Measurements from ENCODE around the gene CCDC197. TPM values are rescaled to one million over a fixed set of nuclear protein-coding genes. Genes with fewer than 3 reads are reported as not detected.

The CCDC197 gene
- total RNA-seq, 2 experiments from 2014 or later: not detected

GRCh38 chr14:93993382-93993781 is 3.7 kb upstream of the CCDC197 start:
- Histone ChIP-seq H3K4me3 (ENCODE audit: low read length) (no peak overlapping the region), H3K27ac (ENCODE audit: low read depth in 1 of 2, low read length in 2 of 2) (no peak overlapping the region), H3K9me3 (ENCODE audit: control insufficient read depth in 1 of 2, insufficient read depth in 1 of 2, low read length in 2 of 2) (no peaks in the 10 kb centered on the region), H3K36me3 (ENCODE audit: insufficient read depth, low read length) (no peaks in the 10 kb centered on the region), H3K27me3 (ENCODE audit: control insufficient read depth in 1 of 2, insufficient read depth in 2 of 2, low read length in 2 of 2) (peaks cover 0 to 3% of the 10 kb centered on the region in 2 experiments), H3K4me1 (ENCODE audit: insufficient read depth, low read length) (no peaks in the 10 kb centered on the region)
- Mint-ChIP-seq H3K36me3 (ENCODE audit: low read depth) (no peaks in the 10 kb centered on the region), H3K4me1 (ENCODE audit: low read depth) (no peaks in the 10 kb centered on the region), H3K27me3 (no peaks in the 10 kb centered on the region), H3K4me3 (no peak overlapping the region), H3K9me3 (no peaks in the 10 kb centered on the region), H3K27ac (no peak overlapping the region)
- ChIA-PET POLR2A (interaction anchor here (1.1 to 2.7 kb wide), 2 partner anchors 15 to 22 kb away, joined by 4 to 11 read pairs; no protein-coding TSS in a partner anchor), CTCF (no interaction called here)
- intact Hi-C loops (cut with DNase I, micrococcal nuclease): no loop called here
- TF ChIP-seq, protein P1, sequence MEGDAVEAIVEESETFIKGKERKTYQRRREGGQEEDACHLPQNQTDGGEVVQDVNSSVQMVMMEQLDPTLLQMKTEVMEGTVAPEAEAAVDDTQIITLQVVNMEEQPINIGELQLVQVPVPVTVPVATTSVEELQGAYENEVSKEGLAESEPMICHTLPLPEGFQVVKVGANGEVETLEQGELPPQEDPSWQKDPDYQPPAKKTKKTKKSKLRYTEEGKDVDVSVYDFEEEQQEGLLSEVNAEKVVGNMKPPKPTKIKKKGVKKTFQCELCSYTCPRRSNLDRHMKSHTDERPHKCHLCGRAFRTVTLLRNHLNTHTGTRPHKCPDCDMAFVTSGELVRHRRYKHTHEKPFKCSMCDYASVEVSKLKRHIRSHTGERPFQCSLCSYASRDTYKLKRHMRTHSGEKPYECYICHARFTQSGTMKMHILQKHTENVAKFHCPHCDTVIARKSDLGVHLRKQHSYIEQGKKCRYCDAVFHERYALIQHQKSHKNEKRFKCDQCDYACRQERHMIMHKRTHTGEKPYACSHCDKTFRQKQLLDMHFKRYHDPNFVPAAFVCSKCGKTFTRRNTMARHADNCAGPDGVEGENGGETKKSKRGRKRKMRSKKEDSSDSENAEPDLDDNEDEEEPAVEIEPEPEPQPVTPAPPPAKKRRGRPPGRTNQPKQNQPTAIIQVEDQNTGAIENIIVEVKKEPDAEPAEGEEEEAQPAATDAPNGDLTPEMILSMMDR (IDR thresholded peaks at IDR 0.05): no peak
- DNase-seq (no peak), ATAC-seq (ENCODE audit: poor library complexity) (no peak)

DNA sequence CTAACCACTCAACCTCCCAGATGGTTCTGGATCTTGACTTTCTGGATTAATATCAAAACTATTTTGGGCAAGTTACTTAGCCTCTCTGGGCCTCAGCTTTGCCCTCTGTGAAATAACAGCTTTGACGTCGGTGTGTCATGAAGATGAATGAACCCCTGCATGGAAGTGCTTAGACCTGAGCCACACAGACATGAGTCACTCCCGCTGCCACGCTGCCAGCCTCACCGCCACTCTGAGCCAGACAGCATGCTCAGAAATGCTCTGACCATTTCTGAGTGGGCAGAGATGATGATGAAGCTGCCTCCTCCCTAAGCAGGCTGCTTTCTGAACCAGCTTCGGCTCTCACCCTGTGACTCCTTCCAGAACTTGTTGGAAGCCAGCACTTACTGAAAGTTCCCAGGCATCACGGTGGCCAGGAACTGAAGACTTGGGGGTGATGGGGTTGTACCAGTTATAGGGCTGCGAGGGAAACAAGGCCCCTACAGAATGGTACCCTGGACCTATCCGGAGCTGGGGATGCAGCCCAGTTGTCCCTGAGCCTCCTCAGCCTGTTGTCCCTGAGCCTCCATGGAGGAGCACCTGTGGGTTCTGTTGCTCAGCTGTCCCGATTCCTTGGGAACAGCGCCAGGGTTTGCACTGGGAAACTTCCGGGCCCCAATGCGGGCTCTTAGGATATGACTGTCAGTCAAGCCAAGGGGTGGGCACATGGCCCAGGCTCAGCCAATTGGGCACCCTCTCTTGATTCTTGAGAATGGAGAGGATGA is 2.0 kb upstream of the CCDC197 start:
- intact Hi-C loops (cut with DNase I, micrococcal nuclease): no loop called here
- POLR2A ChIA-PET: interaction anchor here (1.8 kb wide), 1 partner anchor 55 kb away, joined by 4 read pairs; no protein-coding TSS in a partner anchor
- no peaks in the 10 kb centered on the region for H3K4me1 Mint-ChIP-seq (ENCODE audit: low read depth)
- Histone ChIP-seq H3K27me3 (ENCODE audit: control insufficient read depth in 1 of 2, insufficient read depth in 2 of 2, low read length in 2 of 2) (peaks cover 0 to 3% of the 10 kb centered on the region in 2 experiments), H3K4me1 (ENCODE audit: insufficient read depth, low read length) (no peaks in the 10 kb centered on the region), H3K27ac (ENCODE audit: low read depth in 1 of 2, low read length in 2 of 2) (no peak overlapping the region), H3K36me3 (ENCODE audit: insufficient read depth, low read length) (no peaks in the 10 kb centered on the region), H3K4me3 (ENCODE audit: low read length) (no peak overlapping the region), H3K9me3 (ENCODE audit: control insufficient read depth in 1 of 2, insufficient read depth in 1 of 2, low read length in 2 of 2) (no peaks in the 10 kb centered on the region)
- H3K36me3 Mint-ChIP-seq (ENCODE audit: low read depth): no peaks in the 10 kb centered on the region
- H3K9me3 Mint-ChIP-seq: no peaks in the 10 kb centered on the region
- H3K4me3 Mint-ChIP-seq: no peak overlapping the region
- CTCF ChIA-PET: interaction anchor here (0.8 kb wide), 1 partner anchor 55 kb away, joined by 3 read pairs; no protein-coding TSS in a partner anchor
- H3K27me3 Mint-ChIP-seq: no peaks in the 10 kb centered on the region
- H3K27ac Mint-ChIP-seq: no peak overlapping the region
- DNase-seq (peak in 3 of 14 experiments; percentile 9 to 44 (median 33)), ATAC-seq (ENCODE audit: poor library complexity) (peak; percentile 48)
- TF ChIP-seq, protein P1 (IDR thresholded peaks at IDR 0.05): no peak

DNA sequence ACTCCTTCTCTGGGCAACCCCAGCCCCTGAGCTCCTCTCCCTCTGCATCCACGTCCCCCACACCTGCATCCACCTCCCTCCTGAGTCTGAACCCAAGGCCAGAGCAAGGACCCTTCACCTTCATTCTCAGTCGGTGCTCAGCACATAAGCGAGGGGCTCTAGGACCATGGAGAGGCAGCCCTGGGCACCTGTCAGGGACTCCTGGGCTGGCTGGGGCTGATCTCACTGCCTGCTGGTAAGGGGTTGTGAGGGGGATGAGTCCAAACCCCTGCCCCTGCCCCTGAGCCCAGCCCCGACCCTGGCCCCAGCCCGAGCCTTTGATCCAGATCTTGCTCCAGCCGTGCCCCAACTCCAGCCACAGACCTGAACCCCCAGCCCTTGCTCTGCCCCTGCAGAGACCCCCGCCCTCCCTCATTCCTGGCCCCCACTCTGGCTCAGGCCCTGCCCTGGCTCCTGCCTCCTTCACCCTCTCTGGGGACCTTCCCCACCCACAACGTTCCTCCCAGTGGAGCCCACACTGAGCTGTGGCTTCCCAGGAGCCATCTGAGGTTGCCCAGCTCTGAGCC is 888 bp upstream of the CCDC197 start:
- Histone ChIP-seq H3K4me1 (ENCODE audit: insufficient read depth, low read length) (peaks cover 3% of the 10 kb centered on the region), H3K9me3 (ENCODE audit: control insufficient read depth in 1 of 2, insufficient read depth in 1 of 2, low read length in 2 of 2) (no peaks in the 10 kb centered on the region), H3K27me3 (ENCODE audit: control insufficient read depth in 1 of 2, insufficient read depth in 2 of 2, low read length in 2 of 2) (peaks cover 0 to 3% of the 10 kb centered on the region in 2 experiments), H3K4me3 (ENCODE audit: low read length) (no peak overlapping the region), H3K36me3 (ENCODE audit: insufficient read depth, low read length) (no peaks in the 10 kb centered on the region), H3K27ac (ENCODE audit: low read depth in 1 of 2, low read length in 2 of 2) (no peak overlapping the region)
- Mint-ChIP-seq H3K4me1 (ENCODE audit: low read depth) (no peaks in the 10 kb centered on the region), H3K36me3 (ENCODE audit: low read depth) (no peaks in the 10 kb centered on the region), H3K4me3 (no peak overlapping the region), H3K9me3 (no peaks in the 10 kb centered on the region), H3K27me3 (no peaks in the 10 kb centered on the region), H3K27ac (no peak overlapping the region)
- DNase-seq: no peak
- no peak for ATAC-seq (ENCODE audit: poor library complexity)
- intact Hi-C loops (cut with DNase I, micrococcal nuclease): no loop called here
- ChIA-PET CTCF (interaction anchor here (0.8 kb wide), 1 partner anchor 56 kb away, joined by 3 read pairs; no protein-coding TSS in a partner anchor), POLR2A (interaction anchor here (1.3 to 1.8 kb wide), 2 partner anchors 14 to 57 kb away, joined by 4 read pairs; no protein-coding TSS in a partner anchor)
- TF ChIP-seq, protein P1 (IDR thresholded peaks at IDR 0.05): no peak

Measured in CD4-positive, alpha-beta T cell (primary cell).